Brain microvascular endothelial cell (primary cell): Measurements from ENCODE around the gene XCL2.
"Not testable (repeated sequence)": the region's sequence is repeated elsewhere in the genome, so short reads cannot be mapped to it uniquely, and the experiment has no call there.

Experiments used
- DNase-seq: peaks from one replicate; pipeline ENCODE4 v3.0.0-alpha.2; 2020
- H3K27ac ChIP-seq: fragments of 250-450 bp; sonication (Bioruptor Pico); 2 replicates; pipeline ENCODE4 v1.5.1; 2020; ENCODE audit warnings: mild to moderate bottlenecking, moderate library complexity
- H3K27me3 ChIP-seq: fragments of 250-450 bp; sonication (Bioruptor Pico); replicated peaks from 2 replicates; pipeline ENCODE4 v1.5.1; 2020; ENCODE audit warnings: mild to moderate bottlenecking
- H3K36me3 ChIP-seq: fragments of 250-450 bp; sonication (Bioruptor Pico); replicated peaks from 2 replicates; pipeline ENCODE4 v1.5.1; 2020; ENCODE audit warnings: mild to moderate bottlenecking
- H3K4me3 ChIP-seq: 2 replicates; pipeline ENCODE4 v1.5.1; 2011; ENCODE audit warnings: low read depth, mild to moderate bottlenecking, control low read depth, low read length, moderate library complexity
- in situ Hi-C: cut with HindIII; loops from 2 replicates; pipeline ENCODE4 v1.10.0; 2017; ENCODE audit warnings: low sequenced_read_pairs, low pct_ligation_motif_present
- TF ChIP-seq, protein P1 (sequence below): IDR thresholded peaks from 2 replicates; pipeline ENCODE4 v1.5.1; 2011; ENCODE audit warnings: low read depth, mild to moderate bottlenecking, moderate library complexity, low read length, control low read depth, inconsistent platforms; ENCODE audit errors: missing control alignments

The XCL2 gene

GRCh38 chr1:168553680-168554553 lies 10.1 kb upstream of the XCL2 start:
- in situ Hi-C loops = no loop called here
- no peaks in the 10 kb centered on the region for H3K36me3 ChIP-seq
- no peak overlapping the region for H3K27ac ChIP-seq
- H3K4me3 ChIP-seq = no peak overlapping the region
- no peak for DNase-seq
- TF ChIP-seq, protein P1, sequence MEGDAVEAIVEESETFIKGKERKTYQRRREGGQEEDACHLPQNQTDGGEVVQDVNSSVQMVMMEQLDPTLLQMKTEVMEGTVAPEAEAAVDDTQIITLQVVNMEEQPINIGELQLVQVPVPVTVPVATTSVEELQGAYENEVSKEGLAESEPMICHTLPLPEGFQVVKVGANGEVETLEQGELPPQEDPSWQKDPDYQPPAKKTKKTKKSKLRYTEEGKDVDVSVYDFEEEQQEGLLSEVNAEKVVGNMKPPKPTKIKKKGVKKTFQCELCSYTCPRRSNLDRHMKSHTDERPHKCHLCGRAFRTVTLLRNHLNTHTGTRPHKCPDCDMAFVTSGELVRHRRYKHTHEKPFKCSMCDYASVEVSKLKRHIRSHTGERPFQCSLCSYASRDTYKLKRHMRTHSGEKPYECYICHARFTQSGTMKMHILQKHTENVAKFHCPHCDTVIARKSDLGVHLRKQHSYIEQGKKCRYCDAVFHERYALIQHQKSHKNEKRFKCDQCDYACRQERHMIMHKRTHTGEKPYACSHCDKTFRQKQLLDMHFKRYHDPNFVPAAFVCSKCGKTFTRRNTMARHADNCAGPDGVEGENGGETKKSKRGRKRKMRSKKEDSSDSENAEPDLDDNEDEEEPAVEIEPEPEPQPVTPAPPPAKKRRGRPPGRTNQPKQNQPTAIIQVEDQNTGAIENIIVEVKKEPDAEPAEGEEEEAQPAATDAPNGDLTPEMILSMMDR = no peak
- H3K27me3 ChIP-seq = no peaks in the 10 kb centered on the region

GRCh38 chr1:168552961-168553360 lies 9.2 kb upstream of the XCL2 start:
- H3K27me3 ChIP-seq = no peaks in the 10 kb centered on the region
- no peak for DNase-seq
- TF ChIP-seq, protein P1 = no peak
- in situ Hi-C loops = no loop called here
- no peak overlapping the region for H3K27ac ChIP-seq
- H3K36me3 ChIP-seq = no peaks in the 10 kb centered on the region
- no peak overlapping the region for H3K4me3 ChIP-seq

- in situ Hi-C loops = no loop called here
- H3K27me3 ChIP-seq = no peaks in the 10 kb centered on the region
- DNase-seq = no peak
- no peaks in the 10 kb centered on the region for H3K36me3 ChIP-seq
- TF ChIP-seq, protein P1 = no peak
- H3K27ac ChIP-seq = no peak overlapping the region
- no peak overlapping the region for H3K4me3 ChIP-seq
Observed at GRCh38 chr1:168551688-168552087, 7.9 kb upstream of the XCL2 start.

DNA sequence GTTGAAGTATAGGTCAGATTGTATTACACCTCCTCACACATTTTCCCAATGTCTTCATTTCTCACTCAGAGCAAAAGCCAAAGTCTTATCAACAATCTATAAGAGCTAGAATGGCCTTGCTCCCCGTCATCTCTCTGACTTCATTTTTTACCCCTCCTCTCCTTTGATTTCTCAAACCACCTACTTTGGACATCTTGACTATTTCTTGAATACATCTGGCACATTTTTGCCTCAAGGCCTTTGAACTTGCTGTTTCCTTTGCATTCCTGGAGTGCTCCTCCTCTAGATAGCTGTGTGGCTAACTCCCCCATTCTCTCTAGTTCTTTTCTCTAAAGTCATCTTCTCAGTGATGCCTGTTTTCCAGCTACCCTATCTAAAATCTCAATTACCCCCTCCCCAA lies 7.2 kb upstream of the XCL2 start:
- in situ Hi-C loops = no loop called here
- Histone ChIP-seq H3K36me3 (no peaks in the 10 kb centered on the region), H3K27me3 (no peaks in the 10 kb centered on the region), H3K4me3 (no peak overlapping the region), H3K27ac (no peak overlapping the region)
- no peak for DNase-seq
- TF ChIP-seq, protein P1 = no peak

DNA sequence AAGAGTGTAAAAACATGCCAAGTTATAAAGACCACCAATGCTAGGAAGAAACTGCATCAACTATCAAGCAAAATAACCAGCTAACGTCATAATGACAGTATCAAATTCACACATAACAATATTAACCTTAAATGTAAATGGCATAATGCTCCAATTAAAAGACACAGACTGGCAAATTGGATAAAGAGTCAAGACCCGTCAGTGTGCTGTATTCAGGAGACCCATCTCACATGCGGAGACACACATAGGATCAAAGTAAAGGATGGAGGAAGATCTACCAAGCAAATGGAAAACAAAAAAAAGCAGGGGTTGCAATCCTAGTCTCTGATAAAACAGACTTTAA lies 2.7 kb upstream of the XCL2 start:
- H3K36me3 ChIP-seq, H3K4me3 ChIP-seq, H3K27ac ChIP-seq, H3K27me3 ChIP-seq, in situ Hi-C loops, DNase-seq: not testable (repeated sequence)

- DNase-seq = peak; percentile 59
- in situ Hi-C loops, H3K27ac ChIP-seq, H3K27me3 ChIP-seq, H3K36me3 ChIP-seq, H3K4me3 ChIP-seq: not testable (repeated sequence)
- TF ChIP-seq, protein P1 = peak; percentile 63
Observed at GRCh38 chr1:168545678-168546552, 2.1 kb upstream of the XCL2 start.

DNA sequence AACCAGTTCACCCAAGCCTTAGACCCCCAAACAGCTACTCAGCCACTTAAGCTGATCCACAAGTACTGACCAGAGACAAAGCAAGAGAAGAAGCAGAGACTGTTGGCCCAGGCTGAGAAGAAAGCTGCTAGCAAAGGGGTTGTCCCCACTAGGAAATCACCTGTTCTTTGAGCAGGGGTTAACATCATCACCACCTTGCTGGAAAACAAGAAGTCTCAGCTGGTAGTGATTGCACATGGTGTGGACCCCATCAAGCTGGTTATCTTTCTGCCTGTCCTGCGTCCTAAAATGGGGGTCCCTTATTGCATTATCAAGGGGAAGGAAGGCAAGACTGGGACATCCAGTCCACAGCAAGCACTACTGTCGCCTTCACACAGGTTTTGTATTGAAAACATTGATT lies 819 bp downstream of the XCL2 start:
- H3K27ac ChIP-seq, DNase-seq, H3K4me3 ChIP-seq, H3K27me3 ChIP-seq, H3K36me3 ChIP-seq, in situ Hi-C loops: not testable (repeated sequence)

- H3K27me3 ChIP-seq, H3K36me3 ChIP-seq, H3K4me3 ChIP-seq, DNase-seq, in situ Hi-C loops, H3K27ac ChIP-seq: not testable (repeated sequence)
Observed at GRCh38 chr1:168540798-168541197, 3.0 kb downstream of the XCL2 start.
